ENCODE results near the gene FBXW9.
A peak's percentile ranks its signal among the peaks of the same experiment; 100 is the strongest.
"Not testable (repeated sequence)": the region's sequence is repeated elsewhere in the genome, so short reads cannot be mapped to it uniquely, and the experiment has no call there.

The FBXW9 gene

DNA sequence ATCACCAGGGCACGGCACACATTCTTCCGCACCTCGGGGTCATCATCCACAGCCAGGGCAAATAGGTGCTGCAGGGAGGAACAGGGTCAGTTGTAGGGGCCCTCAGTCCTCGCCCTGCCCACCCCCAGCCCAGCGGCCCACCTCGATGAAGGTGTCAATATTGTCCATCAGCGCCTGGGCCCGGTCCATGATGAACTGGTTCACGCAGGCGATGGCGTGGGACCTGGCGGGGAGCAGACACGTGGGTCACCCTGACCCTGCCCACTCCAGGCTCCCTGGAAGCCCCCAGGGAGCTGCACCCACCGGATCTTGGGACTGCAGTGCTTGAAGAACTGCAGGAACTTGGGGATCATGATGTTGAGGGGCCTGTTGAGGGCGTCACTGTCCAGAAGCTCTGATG is 18.7 kb upstream of the FBXW9 start:
- DNase-seq = no peak

- not testable (repeated sequence) for DNase-seq
Observed at GRCh38 chr19:12713304-12713703, 16.9 kb upstream of the FBXW9 start.

DNA sequence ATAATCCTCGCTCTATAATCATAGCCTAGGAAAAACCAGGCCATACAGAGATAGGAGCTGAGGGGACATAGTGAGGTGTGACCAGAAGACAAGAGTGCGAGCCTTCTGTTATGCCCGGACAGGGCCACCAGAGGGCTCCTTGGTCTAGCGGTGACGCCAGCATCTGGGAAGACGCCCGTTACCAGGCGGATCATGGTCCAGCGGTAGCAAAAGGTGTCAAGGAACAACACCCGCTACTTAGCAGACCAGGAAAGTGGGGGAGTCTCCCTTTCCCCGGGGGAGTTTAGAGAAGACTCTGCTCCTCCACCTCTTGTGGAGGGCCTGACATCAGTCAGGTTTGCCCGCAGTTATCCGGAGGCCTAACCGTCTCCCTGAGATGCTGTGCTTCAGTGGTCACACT is 15.6 kb upstream of the FBXW9 start:
- DNase-seq = not testable (repeated sequence)

GRCh38 chr19:12711187-12711586 is 14.8 kb upstream of the FBXW9 start:
- DNase-seq = no peak

GRCh38 chr19:12708641-12709040 is 12.2 kb upstream of the FBXW9 start:
- DNase-seq = no peak

DNA sequence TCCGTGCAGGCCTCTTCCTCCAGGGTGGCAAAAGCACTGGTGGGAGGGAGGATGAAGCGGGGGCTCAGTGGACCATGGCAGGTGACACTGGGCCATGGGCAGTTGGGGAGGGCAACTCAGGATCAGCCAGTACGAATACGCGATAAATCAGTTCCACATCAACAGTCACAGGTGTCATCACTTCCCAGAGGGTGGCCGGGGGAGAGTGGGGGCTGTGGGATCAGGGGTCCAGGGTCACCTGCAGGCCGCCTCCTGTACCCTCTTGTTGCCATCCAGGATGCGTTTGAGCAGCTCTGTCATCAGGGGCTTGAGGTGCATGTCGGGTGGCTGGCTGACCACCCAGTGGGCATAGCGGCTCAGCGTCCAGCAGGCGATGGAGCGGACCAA is 9.9 kb upstream of the FBXW9 start:
- no peak for DNase-seq

- no peak for DNase-seq
Observed at GRCh38 chr19:12705654-12706331, 9.4 kb upstream of the FBXW9 start.

DNA sequence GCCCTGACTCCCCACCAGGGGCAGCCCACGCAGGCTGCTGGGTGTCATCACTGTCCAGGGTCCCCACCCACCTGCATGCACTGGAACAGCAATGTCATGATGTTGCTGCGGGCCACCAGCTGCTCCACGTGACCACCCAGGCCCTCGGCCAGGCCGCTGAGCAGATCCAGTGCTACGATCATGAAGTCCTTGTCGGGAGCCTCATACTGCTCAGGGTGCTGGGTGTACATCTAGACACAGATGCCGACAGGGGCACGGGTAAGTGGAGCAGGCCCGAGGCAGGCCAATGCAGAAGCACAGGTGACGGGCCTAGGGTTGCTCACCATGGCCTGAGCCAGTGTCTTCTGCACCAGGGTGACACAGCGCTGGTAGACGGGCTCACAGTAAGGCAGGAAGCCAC is 8.7 kb upstream of the FBXW9 start:
- DNase-seq = no peak

- DNase-seq = no peak
Observed at GRCh38 chr19:12703046-12703445, 6.6 kb upstream of the FBXW9 start.

- no peak for DNase-seq
Observed at GRCh38 chr19:12701596-12702282, 5.3 kb upstream of the FBXW9 start.

DNA sequence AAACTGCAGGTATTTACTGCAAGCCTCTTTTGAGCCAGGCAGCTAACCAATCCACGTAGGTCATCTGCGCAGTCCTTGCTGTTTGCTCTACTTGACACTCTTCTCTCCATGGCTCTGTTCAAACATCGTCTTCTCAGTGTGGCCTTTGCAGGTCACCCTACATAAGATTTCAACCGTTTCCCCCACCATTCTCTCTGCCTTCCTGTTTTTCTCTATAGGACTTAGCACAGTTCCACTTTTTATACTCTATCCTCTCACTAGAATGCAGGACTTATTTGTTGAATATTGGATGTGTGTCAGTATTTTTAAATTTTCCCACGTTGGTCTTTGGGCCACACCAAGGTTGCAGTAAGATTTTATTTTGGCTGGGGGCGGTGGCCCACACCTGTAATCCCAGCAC is 1.7 kb upstream of the FBXW9 start:
- no peak for DNase-seq

DNA sequence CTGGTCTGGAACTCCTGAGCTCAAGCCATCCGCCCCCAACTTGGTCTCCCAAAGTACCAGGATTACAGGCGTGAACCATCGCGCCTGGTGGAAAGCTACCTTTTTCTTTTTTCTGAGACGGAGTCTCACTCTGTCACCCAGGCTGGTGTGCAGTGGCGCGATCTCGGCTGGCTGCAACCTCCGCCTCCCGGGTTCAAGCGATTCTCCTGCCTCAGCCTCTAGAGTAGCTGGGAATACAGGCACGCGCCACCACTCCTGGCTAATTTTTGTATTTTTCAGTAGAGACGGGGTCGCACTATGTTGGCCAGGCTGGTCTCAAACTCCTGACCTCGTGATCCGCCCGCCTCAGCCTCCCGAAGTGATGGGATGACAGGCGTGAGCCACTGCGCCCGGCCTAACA is 994 bp upstream of the FBXW9 start:
- not testable (repeated sequence) for DNase-seq

GRCh38 chr19:12695997-12696365 is 450 bp downstream of the FBXW9 start:
- no peak for DNase-seq

DNA sequence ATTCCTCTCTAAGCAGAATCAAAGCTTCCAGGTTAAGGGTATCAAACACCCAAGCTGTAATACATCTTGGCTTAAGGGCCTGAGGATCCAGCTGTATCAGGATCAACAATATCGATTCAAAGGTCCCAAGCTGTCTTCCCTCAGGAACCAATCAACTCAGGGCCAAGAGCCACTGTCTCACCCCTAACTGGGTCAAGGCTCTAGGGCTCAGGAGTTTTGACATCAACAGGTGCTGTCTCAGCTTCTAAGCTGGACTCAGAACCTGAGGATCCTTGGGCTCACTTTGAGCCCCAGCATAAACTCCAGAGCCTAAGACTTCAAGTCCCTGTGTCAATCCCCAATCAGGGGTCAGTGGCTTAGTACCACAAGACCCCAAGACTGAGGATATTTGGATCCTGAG is 917 bp downstream of the FBXW9 start:
- DNase-seq = no peak

DNA sequence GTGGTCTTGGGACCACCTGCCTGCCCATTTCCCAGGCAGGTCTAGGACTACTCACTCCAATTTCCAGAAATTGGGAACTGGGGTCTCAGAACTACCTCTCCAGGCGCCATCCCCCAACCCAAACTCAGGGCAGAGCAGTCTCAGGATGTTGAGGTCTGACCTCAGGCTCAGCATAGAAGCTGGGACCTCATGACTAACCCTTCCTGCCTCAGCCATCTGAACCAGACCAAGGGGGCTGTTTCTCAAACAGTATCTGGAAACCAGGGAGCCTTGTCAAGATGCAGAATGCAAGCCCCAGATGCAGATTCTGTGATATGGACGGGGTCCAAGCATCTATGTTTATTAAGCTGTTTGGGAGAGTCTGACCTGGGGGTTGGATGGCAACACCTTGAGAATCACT is 1.3 kb downstream of the FBXW9 start:
- no peak for DNase-seq

GRCh38 chr19:12694641-12695040 is 1.8 kb downstream of the FBXW9 start:
- no peak for DNase-seq

GRCh38 chr19:12692960-12693359 is 3.5 kb downstream of the FBXW9 start:
- DNase-seq = no peak

DNA sequence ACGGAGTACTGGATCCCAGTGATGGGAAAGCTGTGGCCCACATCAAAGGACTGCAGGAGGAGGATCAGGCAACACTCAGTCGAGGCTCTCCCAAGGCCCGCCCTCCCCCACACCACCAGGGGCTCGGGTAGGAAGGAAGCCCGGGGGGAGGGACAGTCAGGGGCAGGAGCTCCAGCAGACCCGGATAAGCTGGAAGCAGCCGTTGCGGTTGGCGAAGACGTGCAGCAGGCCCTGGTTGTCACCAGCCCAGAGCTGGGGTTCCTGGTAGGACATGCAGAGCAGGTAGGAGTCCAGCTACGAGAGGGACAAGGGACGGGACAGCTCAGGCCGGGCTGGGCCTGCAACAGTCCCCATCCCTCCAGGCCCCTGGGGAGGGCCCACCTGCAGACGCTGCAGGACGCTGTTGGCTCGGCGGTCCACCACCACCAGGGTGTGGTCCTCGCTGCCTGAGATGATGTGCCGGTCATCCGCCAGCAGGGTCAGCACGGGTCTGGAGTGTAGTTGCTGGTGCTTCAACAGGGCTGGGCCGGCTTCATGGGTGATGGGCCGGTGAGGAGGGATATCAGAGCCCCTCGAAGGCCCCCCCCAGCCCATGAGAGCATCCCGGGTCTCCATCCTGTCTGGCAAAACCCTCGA is 6.7 kb downstream of the FBXW9 start:
- no peak for DNase-seq

DNA sequence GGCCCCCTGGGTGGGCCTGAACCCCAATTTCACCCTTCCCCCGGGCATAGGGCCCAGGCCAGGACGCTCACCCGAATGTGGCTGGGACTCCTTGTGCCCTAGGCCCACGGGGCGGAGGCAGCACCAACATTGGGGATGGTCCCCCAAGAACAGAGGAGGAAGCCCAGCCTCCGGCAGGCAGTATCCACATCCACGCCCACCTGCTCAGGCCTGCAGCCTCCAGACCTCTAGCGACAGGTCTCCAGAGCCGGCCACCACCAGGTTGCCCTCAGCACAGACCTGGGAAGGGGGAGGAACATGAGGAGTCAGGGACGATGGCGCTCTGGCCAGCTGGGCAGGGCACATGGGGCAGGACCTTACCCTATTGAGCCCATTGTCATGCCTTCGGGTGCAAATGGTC is 7.4 kb downstream of the FBXW9 start:
- no peak for DNase-seq

DNA sequence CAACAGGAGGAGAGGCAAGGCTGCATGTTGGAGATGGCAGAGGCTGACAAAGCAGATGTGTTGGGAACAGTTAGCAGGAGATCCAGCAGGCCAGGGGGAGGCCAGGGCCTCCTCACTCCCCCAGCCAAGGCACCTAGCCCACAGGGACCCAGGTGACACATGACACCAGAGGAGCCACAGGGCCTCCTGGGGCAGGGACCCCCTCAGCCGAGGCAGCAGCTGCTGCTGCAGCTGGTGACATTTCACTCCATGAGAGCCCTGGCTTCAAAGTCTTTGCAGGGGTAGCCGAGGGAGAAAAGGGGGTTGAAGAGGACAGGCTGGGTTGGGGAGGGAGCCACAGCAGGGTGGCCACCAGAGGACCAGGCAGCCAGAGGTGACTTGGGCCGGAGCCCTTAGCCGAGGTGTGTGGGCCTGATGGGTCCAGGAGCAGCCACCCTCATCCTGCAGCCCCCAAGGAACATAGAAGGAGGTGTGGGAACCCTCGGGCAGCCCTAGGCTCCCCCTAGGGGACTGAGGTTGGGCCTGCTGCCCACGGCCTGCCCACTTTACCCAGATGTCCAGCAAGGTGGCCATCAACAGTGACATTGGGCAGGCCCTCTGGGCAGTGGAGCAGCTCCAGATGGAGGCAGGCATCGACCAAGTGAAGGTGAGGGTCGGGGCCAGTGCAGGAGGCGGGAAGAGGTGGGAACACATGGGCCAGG is 8.8 kb downstream of the FBXW9 start, which contains the start of gene GNG14:
TSS of gene GNG14 (plus strand) at position 503 of the 701 bp plus-strand sequence. CDS start at position 554, 51 bp downstream.
- DNase-seq = no peak

- DNase-seq = no peak
Observed at GRCh38 chr19:12685831-12686230, 10.6 kb downstream of the FBXW9 start.

DNA sequence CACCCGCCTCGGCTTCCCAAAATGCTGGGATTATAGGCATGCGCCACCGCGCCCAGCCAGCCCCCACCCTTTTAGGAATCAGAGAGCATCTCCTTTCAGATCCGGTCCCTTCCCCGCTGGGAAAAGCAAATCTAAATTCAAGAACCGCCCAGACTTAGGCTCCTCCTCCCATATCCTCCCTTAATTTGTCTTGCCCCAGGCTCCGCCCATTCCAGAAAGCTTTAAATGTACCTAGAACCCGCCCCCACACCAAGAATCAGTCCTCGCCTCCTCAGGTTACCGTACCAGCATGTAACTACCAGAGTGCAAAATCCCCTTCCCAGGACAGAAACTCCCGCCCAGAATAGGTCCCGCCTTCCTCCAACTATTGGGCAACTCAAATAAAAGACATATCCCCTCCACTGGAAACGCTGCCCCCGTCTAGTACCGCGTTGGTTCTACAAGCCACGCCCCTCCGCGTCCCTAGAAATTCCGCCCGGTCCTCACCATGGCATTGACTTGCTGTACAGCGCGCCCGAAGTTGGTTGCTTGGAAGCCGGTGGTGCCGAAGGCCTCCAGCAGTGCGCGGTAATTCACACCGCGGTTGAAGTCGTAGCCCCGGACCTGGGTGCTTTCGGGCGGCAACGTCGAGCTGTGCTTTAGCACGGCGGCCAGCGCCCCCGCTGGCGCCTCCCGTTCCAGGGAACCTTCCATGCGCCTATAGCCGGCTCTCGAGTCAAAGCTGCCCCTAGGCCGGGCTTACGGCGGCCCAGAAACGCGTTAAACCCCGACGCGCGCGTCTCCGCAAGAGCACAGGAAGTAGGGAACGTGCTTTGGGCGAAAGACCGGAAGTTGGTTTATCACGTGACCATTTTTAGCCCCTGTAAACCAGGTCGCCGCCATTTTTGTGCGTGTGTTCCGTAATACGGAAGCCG is 15.1 kb downstream of the FBXW9 start, which contains the start of gene DHPS:
TSS of gene DHPS (minus strand) at position 807 of the 914 bp plus-strand sequence. CDS start at position 693, 114 bp downstream.
- DNase-seq = peak; percentile 96

Data from DMS79 (cell line).